Stimulated activated CD8-positive, alpha-beta memory T cell treated with anti-CD3 and anti-CD28 coated beads, Interleukin-2, amount 100 ng/mL, for 48 hours (primary cell): Measurements from ENCODE around the gene NSMCE1.
"Not testable (repeated sequence)": the region's sequence is repeated elsewhere in the genome, so short reads cannot be mapped to it uniquely, and the experiment has no call there.

Source experiments
- DNase-seq, 2 donors: peaks; one replicate each; pipeline ENCODE4 v3.0.0-alpha.2; 2020; ENCODE audit warnings: low read depth in 2 of 2

NSMCE1 gene

GRCh38 chr16:27218756-27219155, 49.8 kb downstream of the NSMCE1 start:
- no peak for DNase-seq

GRCh38 chr16:27217256-27217655, 51.3 kb downstream of the NSMCE1 start:
- DNase-seq = no peak

- no peak for DNase-seq
Observed at GRCh38 chr16:27216297-27216885, 52.2 kb downstream of the NSMCE1 start.

- DNase-seq = no peak
Observed at GRCh38 chr16:27215660-27216059, 52.9 kb downstream of the NSMCE1 start.

GRCh38 chr16:27214084-27214961, 54.2 kb downstream of the NSMCE1 start:
- DNase-seq = no peak

- DNase-seq = no peak
Observed at GRCh38 chr16:27211026-27211425, 57.5 kb downstream of the NSMCE1 start.

- no peak for DNase-seq
Observed at GRCh38 chr16:27210174-27210573, 58.4 kb downstream of the NSMCE1 start.

- DNase-seq = no peak
Observed at GRCh38 chr16:27209591-27209990, 59.0 kb downstream of the NSMCE1 start.

- no peak for DNase-seq
Observed at GRCh38 chr16:27208796-27209195, 59.8 kb downstream of the NSMCE1 start.

GRCh38 chr16:27208081-27208680, 60.4 kb downstream of the NSMCE1 start:
- DNase-seq = no peak

GRCh38 chr16:27207121-27207520, 61.5 kb downstream of the NSMCE1 start:
- DNase-seq = not testable (repeated sequence)

GRCh38 chr16:27205423-27206065, 63.0 kb downstream of the NSMCE1 start:
- DNase-seq = no peak

- DNase-seq = no peak
Observed at GRCh38 chr16:27204312-27204915, 64.2 kb downstream of the NSMCE1 start.

- peak; percentile 98 to 99 for DNase-seq
Observed at GRCh38 chr16:27203507-27204311, 64.9 kb downstream of the NSMCE1 start, which contains the start of gene KDM8. TSS of gene KDM8 (plus strand) at chr16:27203526. CDS start at chr16:27210124, 6,598 bp downstream.

GRCh38 chr16:27202923-27203506, 65.6 kb downstream of the NSMCE1 start:
- peak; percentile 74 to 82 for DNase-seq

GRCh38 chr16:27200914-27201313, 67.7 kb downstream of the NSMCE1 start:
- not testable (repeated sequence) for DNase-seq

GRCh38 chr16:27199736-27200135, 68.8 kb downstream of the NSMCE1 start:
- no peak for DNase-seq

- DNase-seq = no peak
Observed at GRCh38 chr16:27199235-27199586, 69.4 kb downstream of the NSMCE1 start.

GRCh38 chr16:27198451-27199234, 69.9 kb downstream of the NSMCE1 start:
- no peak for DNase-seq

GRCh38 chr16:27197004-27197403, 71.6 kb downstream of the NSMCE1 start:
- DNase-seq = no peak
